K562 (cell line): ENCODE measurements around the gene TULP1. TPM values are rescaled to one million over a fixed set of nuclear protein-coding genes. Genes with fewer than 3 reads are reported as not detected.

Experiments used
- FOS ChIP-seq: IDR thresholded peaks from 3 replicates; pipeline ENCODE4 v1.6.1; 2011; ENCODE audit not compliant: insufficient read length; ENCODE audit errors: extremely low read depth
- FOXA1 ChIP-seq: fragments of 450-650 bp; IDR thresholded peaks from 2 replicates; pipeline ENCODE4 v1.6.1; 2016; ENCODE audit warnings: mild to moderate bottlenecking, borderline replicate concordance
- FOXP1 ChIP-seq: sonication (generic); formaldehyde crosslinking; IDR thresholded peaks from 2 replicates; pipeline ENCODE4 v1.8.0; 2022; ENCODE audit warnings: mild to moderate bottlenecking, missing genetic modification reagents
- HCFC1 ChIP-seq: IDR thresholded peaks from 2 replicates; pipeline ENCODE4 v1.6.1; 2012; ENCODE audit warnings: low read depth, low read length, improper control_type of control experiment
- JUND ChIP-seq, 2 experiments: IDR thresholded peaks; 2 replicates in 1 of 2; 3 replicates in 1 of 2; pipeline ENCODE4 v1.6.1; 2011; ENCODE audit warnings: borderline replicate concordance in 2 of 2, low read depth in 2 of 2, low read length in 2 of 2, improper control_type of control experiment in 1 of 2, missing biosample characterization in 1 of 2, missing genetic modification characterization in 1 of 2, missing genetic modification reagents in 1 of 2
- MEF2D ChIP-seq: conservative IDR thresholded peaks from 2 replicates; pipeline ENCODE4 v1.6.1; 2016; ENCODE audit warnings: low read depth, missing genetic modification characterization, missing compliant biosample characterization
- MTA3 ChIP-seq: fragments of 450-650 bp; formaldehyde crosslinking; IDR thresholded peaks from 2 replicates; pipeline ENCODE4 v1.6.1; 2017; ENCODE audit warnings: mild to moderate bottlenecking, borderline replicate concordance
- POLR3A ChIP-seq: IDR thresholded peaks from 2 replicates; pipeline ENCODE4 v1.6.1; 2011; ENCODE audit warnings: borderline replicate concordance, mild to moderate bottlenecking, moderate library complexity; ENCODE audit not compliant: insufficient read length, insufficient read depth; ENCODE audit errors: extremely low read depth
- RBFOX2 ChIP-seq: fragments of 200-400 bp; formaldehyde crosslinking; IDR thresholded peaks from 2 replicates; pipeline ENCODE4 v1.6.1; 2017; ENCODE audit warnings: low read depth, mild to moderate bottlenecking, low read length, moderate library complexity
- RFX1 ChIP-seq: fragments of 450-650 bp; IDR thresholded peaks from 2 replicates; pipeline ENCODE4 v1.6.1; 2016; ENCODE audit warnings: mild to moderate bottlenecking, moderate library complexity
- SREBF1 ChIP-seq: fragments of 150-350 bp; IDR thresholded peaks from 2 replicates; pipeline ENCODE4 v1.6.1; 2014; ENCODE audit warnings: antibody characterized with exemption, low read depth, low read length, borderline replicate concordance
- TCF7L2 ChIP-seq: fragments of 150-350 bp; IDR thresholded peaks from 2 replicates; pipeline ENCODE4 v1.6.1; 2016; ENCODE audit warnings: low read depth, mild to moderate bottlenecking, low read length, moderate library complexity
- TFAP4 ChIP-seq: sonication (generic); formaldehyde crosslinking; IDR thresholded peaks from 2 replicates; pipeline ENCODE4 v1.8.0; 2022; ENCODE audit warnings: missing genetic modification reagents, mild to moderate bottlenecking, moderate library complexity, borderline replicate concordance
- U2AF1 ChIP-seq: fragments of 200-400 bp; formaldehyde crosslinking; optimal IDR thresholded peaks from 2 replicates; pipeline ENCODE3; 2017; ENCODE audit warnings: mild to moderate bottlenecking, low read depth, low read length, moderate library complexity
- ZC3H4 ChIP-seq: sonication (generic); formaldehyde crosslinking; IDR thresholded peaks from 2 replicates; pipeline ENCODE4 v1.9.0; 2021; ENCODE audit warnings: missing genetic modification reagents, borderline replicate concordance
- ZHX1 ChIP-seq: fragments of 150-350 bp; conservative IDR thresholded peaks from 2 replicates; pipeline ENCODE4 v1.6.1; 2014; ENCODE audit warnings: low read length
- ZKSCAN3 ChIP-seq: fragments of 250-450 bp; sonication (Bioruptor Pico); IDR thresholded peaks from 2 replicates; pipeline ENCODE4 v1.4.0; 2020
- ZNF449 ChIP-seq: fragments of 250-450 bp; sonication (Bioruptor Pico); IDR thresholded peaks from 2 replicates; pipeline ENCODE4 v1.8.0; 2022; ENCODE audit warnings: moderate library complexity, mild to moderate bottlenecking, inconsistent platforms
- ZNF639 ChIP-seq, 2 experiments: fragments of 200-800 bp in 1 of 2; sonication (Bioruptor generic) in 1 of 2; sonication (generic) in 1 of 2; formaldehyde crosslinking in 1 of 2; IDR thresholded peaks in 1 of 2; conservative IDR thresholded peaks in 1 of 2; 2 replicates each; pipeline versions ENCODE4 v1.5.0 to v1.6.1; 2016 to 2020; ENCODE audit warnings: missing compliant biosample characterization in 1 of 2, missing genetic modification characterization in 1 of 2, missing genetic modification reagents in 1 of 2
- ZNF740 ChIP-seq, 3 experiments: fragments of 200-800 bp in 1 of 3; sonication (Bioruptor generic) in 1 of 3; sonication (generic) in 1 of 3; formaldehyde crosslinking in 1 of 3; IDR thresholded peaks; 2 replicates each; pipeline versions ENCODE4 v1.6.1 to v1.8.0; 2016 to 2022; ENCODE audit warnings: mild to moderate bottlenecking in 2 of 3, missing compliant biosample characterization in 2 of 3, missing genetic modification characterization in 2 of 3, missing genetic modification reagents in 1 of 3
- polyA plus RNA-seq, 8 experiments: library from polyadenylated mRNA; depleted of rRNA in 4 of 8; stranded (reverse) in 5 of 8; unstranded in 3 of 8; fragments of >200 nt; fragmentation: Nextera tagmentation in 2 of 8; fragmentation: Illumina TruSeq in 1 of 8; extraction: Ambion mirVana in 2 of 8; extraction: Trizol in 1 of 8; gene quantifications; 2 replicates each; pipeline versions ENCODE4 v1.2.1 to v1.2.3, GENCODE V29; 2011 to 2014; ENCODE audit warnings: inconsistent platforms in 1 of 8, missing spikeins in 1 of 8
- total RNA-seq, 7 experiments: library from RNA; depleted of rRNA in 6 of 7; stranded (reverse); fragments of >200 nt in 6 of 7; fragmentation: Illumina TruSeq in 2 of 7; extraction: Trizol in 2 of 7; gene quantifications; 2 replicates each; pipeline versions ENCODE4 v1.2.1 to v1.2.3, GENCODE V29; 2011 to 2021; ENCODE audit warnings: low replicate concordance in 1 of 7

TULP1 gene
- total and polyA plus RNA-seq, 9 of the 15 experiments (the other 6 are each of a cell fraction or from before 2014, with no cell fraction given) = 0.06 to 0.17 (median 0.09) TPM; not detected in 6

GRCh38 chr6:35500782-35501181 is 11.9 kb downstream of the TULP1 start (continued):
- peak; percentile 83 for TF ChIP-seq JUND (IDR thresholded peaks at IDR 0.05; ENCODE audit: borderline replicate concordance, low read depth, low read length)
- TF ChIP-seq JUND (tag; IDR thresholded peaks at IDR 0.05; ENCODE audit: borderline replicate concordance, low read depth, low read length) = peak; percentile 76; the same call in 1 of the 3 replicates
- no peak for TF ChIP-seq RBFOX2
- no peak for TF ChIP-seq HCFC1
- TF ChIP-seq TCF7L2 = no peak
- TF ChIP-seq ZNF740 (CRISPR knock-in tag; IDR thresholded peaks at IDR 0.05) = no peak
- TF ChIP-seq ZNF740 (tag; IDR thresholded peaks at IDR 0.05) = no peak
- no peak for TF ChIP-seq ZKSCAN3 (CRISPR knock-in tag)
- no peak for TF ChIP-seq MEF2D (tag)
- no peak for TF ChIP-seq FOXP1
- TF ChIP-seq MTA3 = no peak
- TF ChIP-seq U2AF1 = no peak
- no peak for TF ChIP-seq SREBF1
- no peak for TF ChIP-seq ZC3H4 (CRISPR knock-in tag)
- TF ChIP-seq ZNF449 (CRISPR knock-in tag) = no peak
- no peak for TF ChIP-seq FOS
- peak; percentile 91 for TF ChIP-seq TFAP4 (CRISPR knock-in tag)
- TF ChIP-seq FOXA1 = no peak
- TF ChIP-seq ZNF639 (CRISPR knock-in tag; conservative IDR thresholded peaks at IDR 0.05 in 1 of 2, IDR thresholded peaks at IDR 0.05 in 1 of 2) = no peak
- no peak for TF ChIP-seq POLR3A
- TF ChIP-seq RFX1 = no peak
- TF ChIP-seq ZHX1 = no peak
